ENCODE measurements around the gene ERCC2. TPM values are rescaled to one million over a fixed set of nuclear protein-coding genes. Genes with fewer than 3 reads are reported as not detected.
A peak's percentile ranks its signal among the peaks of the same experiment; 100 is the strongest.

ERCC2 gene
- total RNA-seq, 1 donor: 52.5 TPM

- peaks cover 33% of the 10 kb centered on the region for H3K36me3 ChIP-seq (ENCODE audit: insufficient read depth, low read length)
- peak; percentile 59 for DNase-seq (ENCODE audit: insufficient read length, low spot score, missing footprints)
- H3K4me3 ChIP-seq (ENCODE audit: insufficient read depth, low read length): no peak overlapping the region
- H4K20me1 ChIP-seq (ENCODE audit: insufficient read depth, low read length): peaks cover 9% of the 10 kb centered on the region
- no peaks in the 10 kb centered on the region for H3K79me2 ChIP-seq (ENCODE audit: insufficient read depth, low read length)
- no peaks in the 10 kb centered on the region for H3K4me1 ChIP-seq (ENCODE audit: insufficient read depth, low read length)
- H3K9me3 ChIP-seq (ENCODE audit: low read depth, low read length): no peaks in the 10 kb centered on the region
- no peak for TF ChIP-seq CTCF (IDR thresholded peaks at IDR 0.05; ENCODE audit: extremely low read depth, low read depth, low read length)
- H3K4me2 ChIP-seq (ENCODE audit: insufficient read depth, low read length): no peak overlapping the region
- no peak overlapping the region for H3K27ac ChIP-seq (ENCODE audit: low read depth, low read length)
- no peaks in the 10 kb centered on the region for H3K27me3 ChIP-seq (ENCODE audit: insufficient read depth, low read length)
- no peak overlapping the region for H2AFZ ChIP-seq (ENCODE audit: low read length)
Observed at GRCh38 chr19:45349126-45349415, 21.3 kb downstream of the ERCC2 start.

- Histone ChIP-seq H3K4me1 (ENCODE audit: insufficient read depth, low read length) (no peaks in the 10 kb centered on the region), H4K20me1 (ENCODE audit: insufficient read depth, low read length) (peaks cover 9% of the 10 kb centered on the region), H3K79me2 (ENCODE audit: insufficient read depth, low read length) (no peaks in the 10 kb centered on the region), H3K27me3 (ENCODE audit: insufficient read depth, low read length) (no peaks in the 10 kb centered on the region), H3K4me3 (ENCODE audit: insufficient read depth, low read length) (no peak overlapping the region), H3K36me3 (ENCODE audit: insufficient read depth, low read length) (peaks cover 28% of the 10 kb centered on the region), H3K4me2 (ENCODE audit: insufficient read depth, low read length) (no peak overlapping the region), H2AFZ (ENCODE audit: low read length) (no peak overlapping the region), H3K9me3 (ENCODE audit: low read depth, low read length) (no peaks in the 10 kb centered on the region), H3K27ac (ENCODE audit: low read depth, low read length) (no peak overlapping the region)
- TF ChIP-seq CTCF (IDR thresholded peaks at IDR 0.05; ENCODE audit: extremely low read depth, low read depth, low read length): no peak
- DNase-seq (ENCODE audit: insufficient read length, low spot score, missing footprints): peak; percentile 79
Observed at GRCh38 chr19:45348367-45349125, 21.8 kb downstream of the ERCC2 start.

GRCh38 chr19:45347570-45348366 lies 22.6 kb downstream of the ERCC2 start:
- Histone ChIP-seq H3K4me2 (ENCODE audit: insufficient read depth, low read length) (no peak overlapping the region), H3K9me3 (ENCODE audit: low read depth, low read length) (no peaks in the 10 kb centered on the region), H3K79me2 (ENCODE audit: insufficient read depth, low read length) (no peaks in the 10 kb centered on the region), H3K4me3 (ENCODE audit: insufficient read depth, low read length) (no peak overlapping the region), H3K27me3 (ENCODE audit: insufficient read depth, low read length) (no peaks in the 10 kb centered on the region), H2AFZ (ENCODE audit: low read length) (no peak overlapping the region), H3K36me3 (ENCODE audit: insufficient read depth, low read length) (peaks cover 21% of the 10 kb centered on the region), H3K4me1 (ENCODE audit: insufficient read depth, low read length) (no peaks in the 10 kb centered on the region), H4K20me1 (ENCODE audit: insufficient read depth, low read length) (peaks cover 9% of the 10 kb centered on the region), H3K27ac (ENCODE audit: low read depth, low read length) (no peak overlapping the region)
- DNase-seq (ENCODE audit: insufficient read length, low spot score, missing footprints): peak; percentile 85
- TF ChIP-seq CTCF (IDR thresholded peaks at IDR 0.05; ENCODE audit: extremely low read depth, low read depth, low read length): no peak

- no peak overlapping the region for H2AFZ ChIP-seq (ENCODE audit: low read length)
- H3K4me3 ChIP-seq (ENCODE audit: insufficient read depth, low read length): no peak overlapping the region
- no peak overlapping the region for H3K4me2 ChIP-seq (ENCODE audit: insufficient read depth, low read length)
- H3K9me3 ChIP-seq (ENCODE audit: low read depth, low read length): no peaks in the 10 kb centered on the region
- peaks cover 8% of the 10 kb centered on the region for H3K36me3 ChIP-seq (ENCODE audit: insufficient read depth, low read length)
- DNase-seq (ENCODE audit: insufficient read length, low spot score, missing footprints): peak; percentile 94
- H3K79me2 ChIP-seq (ENCODE audit: insufficient read depth, low read length): no peaks in the 10 kb centered on the region
- peaks cover 8% of the 10 kb centered on the region for H4K20me1 ChIP-seq (ENCODE audit: insufficient read depth, low read length)
- H3K27me3 ChIP-seq (ENCODE audit: insufficient read depth, low read length): peaks cover 5% of the 10 kb centered on the region
- no peak overlapping the region for H3K27ac ChIP-seq (ENCODE audit: low read depth, low read length)
- no peak for TF ChIP-seq CTCF (IDR thresholded peaks at IDR 0.05; ENCODE audit: extremely low read depth, low read depth, low read length)
- H3K4me1 ChIP-seq (ENCODE audit: insufficient read depth, low read length): no peaks in the 10 kb centered on the region
Observed at GRCh38 chr19:45346449-45346848, 23.9 kb downstream of the ERCC2 start.

All from osteoblast (primary cell).